ENCODE results near the gene ZFYVE16.

DNA sequence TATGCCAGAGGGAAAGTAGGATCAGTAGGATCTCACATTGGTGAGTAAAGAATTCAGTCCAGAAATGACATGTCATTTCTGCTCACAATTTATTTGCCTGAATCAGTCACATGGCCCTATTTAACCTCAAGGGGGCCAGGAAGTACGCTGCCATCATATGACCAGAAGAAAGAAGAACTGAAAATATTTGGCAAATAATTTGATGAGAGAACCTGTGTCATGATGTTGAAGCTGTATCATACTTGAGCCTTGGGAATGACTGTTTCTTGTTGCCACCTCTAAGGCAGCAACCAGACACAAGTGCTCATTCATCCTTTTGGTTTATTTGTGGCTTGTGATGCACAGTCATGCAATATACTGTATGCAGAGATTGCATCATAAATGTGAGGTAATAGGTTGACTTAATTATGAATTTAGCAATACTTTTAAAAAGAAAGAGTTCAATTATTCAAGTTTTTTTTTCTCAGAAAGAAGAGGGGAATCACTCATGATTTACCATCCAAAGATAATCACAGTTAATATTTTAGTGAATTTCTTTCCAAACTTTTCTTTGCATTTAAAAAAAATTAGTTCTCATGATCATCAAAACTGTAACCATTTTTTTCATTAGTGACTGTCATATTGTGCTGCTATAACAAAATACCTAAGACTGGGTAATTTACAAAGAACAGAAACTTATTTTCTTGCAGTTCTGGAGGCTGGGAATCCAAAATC is 8.2 kb upstream of the ZFYVE16 start:
- TF ChIP-seq, protein P1, sequence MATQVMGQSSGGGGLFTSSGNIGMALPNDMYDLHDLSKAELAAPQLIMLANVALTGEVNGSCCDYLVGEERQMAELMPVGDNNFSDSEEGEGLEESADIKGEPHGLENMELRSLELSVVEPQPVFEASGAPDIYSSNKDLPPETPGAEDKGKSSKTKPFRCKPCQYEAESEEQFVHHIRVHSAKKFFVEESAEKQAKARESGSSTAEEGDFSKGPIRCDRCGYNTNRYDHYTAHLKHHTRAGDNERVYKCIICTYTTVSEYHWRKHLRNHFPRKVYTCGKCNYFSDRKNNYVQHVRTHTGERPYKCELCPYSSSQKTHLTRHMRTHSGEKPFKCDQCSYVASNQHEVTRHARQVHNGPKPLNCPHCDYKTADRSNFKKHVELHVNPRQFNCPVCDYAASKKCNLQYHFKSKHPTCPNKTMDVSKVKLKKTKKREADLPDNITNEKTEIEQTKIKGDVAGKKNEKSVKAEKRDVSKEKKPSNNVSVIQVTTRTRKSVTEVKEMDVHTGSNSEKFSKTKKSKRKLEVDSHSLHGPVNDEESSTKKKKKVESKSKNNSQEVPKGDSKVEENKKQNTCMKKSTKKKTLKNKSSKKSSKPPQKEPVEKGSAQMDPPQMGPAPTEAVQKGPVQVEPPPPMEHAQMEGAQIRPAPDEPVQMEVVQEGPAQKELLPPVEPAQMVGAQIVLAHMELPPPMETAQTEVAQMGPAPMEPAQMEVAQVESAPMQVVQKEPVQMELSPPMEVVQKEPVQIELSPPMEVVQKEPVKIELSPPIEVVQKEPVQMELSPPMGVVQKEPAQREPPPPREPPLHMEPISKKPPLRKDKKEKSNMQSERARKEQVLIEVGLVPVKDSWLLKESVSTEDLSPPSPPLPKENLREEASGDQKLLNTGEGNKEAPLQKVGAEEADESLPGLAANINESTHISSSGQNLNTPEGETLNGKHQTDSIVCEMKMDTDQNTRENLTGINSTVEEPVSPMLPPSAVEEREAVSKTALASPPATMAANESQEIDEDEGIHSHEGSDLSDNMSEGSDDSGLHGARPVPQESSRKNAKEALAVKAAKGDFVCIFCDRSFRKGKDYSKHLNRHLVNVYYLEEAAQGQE (IDR thresholded peaks at IDR 0.05; ENCODE audit: low read depth) = no peak
- TF ChIP-seq EP300 (IDR thresholded peaks at IDR 0.05; ENCODE audit: borderline replicate concordance) (no peak), RAD21 (IDR thresholded peaks at IDR 0.05; ENCODE audit: low read depth) (no peak), EGR1 (IDR thresholded peaks at IDR 0.05) (no peak), FOXM1 (IDR thresholded peaks at IDR 0.05; ENCODE audit: borderline replicate concordance, low read depth) (no peak), YY1 (IDR thresholded peaks at IDR 0.05; ENCODE audit: low read depth) (no peak), NFIC (IDR thresholded peaks at IDR 0.05) (no peak), CREB1 (IDR thresholded peaks at IDR 0.05; ENCODE audit: low read depth) (no peak), TAF1 (IDR thresholded peaks at IDR 0.05; ENCODE audit: low read depth) (no peak), TEAD4 (IDR thresholded peaks at IDR 0.05) (no peak), TCF12 (IDR thresholded peaks at IDR 0.05; ENCODE audit: low read depth) (no peak), ZBTB7A (IDR thresholded peaks at IDR 0.05; ENCODE audit: low read depth) (no peak)
- TF ChIP-seq, protein P2, sequence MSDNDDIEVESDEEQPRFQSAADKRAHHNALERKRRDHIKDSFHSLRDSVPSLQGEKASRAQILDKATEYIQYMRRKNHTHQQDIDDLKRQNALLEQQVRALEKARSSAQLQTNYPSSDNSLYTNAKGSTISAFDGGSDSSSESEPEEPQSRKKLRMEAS (IDR thresholded peaks at IDR 0.05) = no peak
